ENCODE results near the gene ATP5IF1. TPM values are rescaled to one million over a fixed set of nuclear protein-coding genes. Genes with fewer than 3 reads are reported as not detected.

ATP5IF1 gene
- total and polyA plus RNA-seq, 9 of the 15 experiments (the other 6 are each of a cell fraction or from before 2014, with no cell fraction given) = 292 to 1,422 (median 388) TPM

DNA sequence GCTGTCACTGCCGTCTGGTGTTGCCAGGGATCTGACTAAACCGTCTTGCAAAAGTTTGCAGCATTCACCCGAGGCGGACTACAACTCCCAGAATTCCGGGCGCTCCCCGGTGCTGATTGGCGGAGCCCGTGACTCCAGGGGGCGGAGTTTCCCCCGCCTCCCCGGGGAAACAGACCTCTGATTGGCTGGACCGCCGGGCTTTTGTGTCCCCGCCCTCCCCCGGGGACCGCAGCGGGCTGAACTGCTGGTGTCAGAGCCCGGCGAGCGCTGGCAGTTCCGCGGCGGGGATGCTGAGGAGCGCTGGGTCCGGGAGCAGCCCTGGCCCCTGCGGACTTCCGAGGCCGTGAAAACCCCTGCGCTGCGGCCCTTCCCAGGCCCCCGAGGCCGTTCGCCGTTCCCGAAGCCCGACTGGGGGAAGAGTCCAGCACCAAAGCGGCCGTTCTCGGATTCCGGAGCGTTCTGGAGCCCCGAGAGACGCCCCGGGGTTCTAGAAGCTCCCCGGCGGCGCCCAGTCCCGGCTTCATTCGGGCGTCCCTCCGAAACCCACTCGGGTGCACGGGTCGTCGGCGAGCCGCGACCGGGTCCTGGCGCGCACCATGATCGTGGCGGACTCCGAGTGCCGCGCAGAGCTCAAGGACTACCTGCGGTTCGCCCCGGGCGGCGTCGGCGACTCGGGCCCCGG lies 23.5 kb downstream of the ATP5IF1 start, which contains the start of gene SESN2 (continued):
- TF ChIP-seq, protein P1, sequence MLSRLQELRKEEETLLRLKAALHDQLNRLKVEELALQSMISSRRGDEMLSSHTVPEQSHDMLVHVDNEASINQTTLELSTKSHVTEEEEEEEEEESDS (CRISPR knock-in tag; IDR thresholded peaks at IDR 0.05) = no peak
- TF ChIP-seq NCOR1 (IDR thresholded peaks at IDR 0.05) (no peak; the same call in 1 of the 2 replicates), POU5F1 (IDR thresholded peaks at IDR 0.05; ENCODE audit: borderline replicate concordance, low read depth, low read length, partially characterized antibody) (peak; percentile 64), SMARCB1 (IDR thresholded peaks at IDR 0.05; ENCODE audit: insufficient read length, low read depth) (no peak), PHF21A (IDR thresholded peaks at IDR 0.05; ENCODE audit: borderline replicate concordance, low read depth) (no peak), MAFG (tag; conservative IDR thresholded peaks at IDR 0.05) (no peak), ZNF3 (CRISPR knock-in tag; IDR thresholded peaks at IDR 0.05) (no peak), ETS2 (tag; IDR thresholded peaks at IDR 0.05; ENCODE audit: borderline replicate concordance, poor library complexity, severe bottlenecking) (no peak)
- TF ChIP-seq, protein P2, sequence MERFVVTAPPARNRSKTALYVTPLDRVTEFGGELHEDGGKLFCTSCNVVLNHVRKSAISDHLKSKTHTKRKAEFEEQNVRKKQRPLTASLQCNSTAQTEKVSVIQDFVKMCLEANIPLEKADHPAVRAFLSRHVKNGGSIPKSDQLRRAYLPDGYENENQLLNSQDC (CRISPR knock-in tag; IDR thresholded peaks at IDR 0.05) = no peak
- TF ChIP-seq, protein P3, sequence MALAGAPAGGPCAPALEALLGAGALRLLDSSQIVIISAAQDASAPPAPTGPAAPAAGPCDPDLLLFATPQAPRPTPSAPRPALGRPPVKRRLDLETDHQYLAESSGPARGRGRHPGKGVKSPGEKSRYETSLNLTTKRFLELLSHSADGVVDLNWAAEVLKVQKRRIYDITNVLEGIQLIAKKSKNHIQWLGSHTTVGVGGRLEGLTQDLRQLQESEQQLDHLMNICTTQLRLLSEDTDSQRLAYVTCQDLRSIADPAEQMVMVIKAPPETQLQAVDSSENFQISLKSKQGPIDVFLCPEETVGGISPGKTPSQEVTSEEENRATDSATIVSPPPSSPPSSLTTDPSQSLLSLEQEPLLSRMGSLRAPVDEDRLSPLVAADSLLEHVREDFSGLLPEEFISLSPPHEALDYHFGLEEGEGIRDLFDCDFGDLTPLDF (CRISPR knock-in tag; IDR thresholded peaks at IDR 0.05) = peak; percentile 82

Data from K562 (cell line).